NCI-H526 (cell line): Measurements from ENCODE around the gene JAKMIP1.
A peak's percentile ranks its signal among the peaks of the same experiment; 100 is the strongest.
"Not testable (repeated sequence)": the region's sequence is repeated elsewhere in the genome, so short reads cannot be mapped to it uniquely, and the experiment has no call there.

Source experiments
- DNase-seq, 2 experiments: peaks; one replicate each; lab custom pipeline; 2025; lab: John Stamatoyannopoulos, UW

The JAKMIP1 gene

DNA sequence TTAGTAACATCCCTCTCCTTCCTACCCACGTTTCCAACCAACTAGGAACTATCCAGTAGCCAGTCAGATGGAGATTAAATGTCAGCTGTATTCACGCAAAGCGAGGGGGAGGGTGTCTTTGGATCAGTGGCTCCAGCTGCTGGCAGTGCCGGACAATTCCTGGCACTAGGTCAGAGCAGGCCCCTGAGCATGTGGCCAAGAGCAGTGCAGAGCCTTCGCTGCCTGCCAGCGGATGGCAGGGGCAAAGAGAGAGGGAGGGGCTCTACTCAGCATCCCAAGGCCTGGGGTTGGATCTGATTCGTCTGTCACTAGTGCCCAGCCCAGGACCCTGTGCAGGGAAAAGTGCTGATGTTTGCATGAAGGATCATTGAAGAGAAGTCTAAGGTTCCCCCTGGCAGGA lies 28.7 kb upstream of the JAKMIP1 start:
- DNase-seq, result peak in 1 of 2 experiments; percentile 24

DNA sequence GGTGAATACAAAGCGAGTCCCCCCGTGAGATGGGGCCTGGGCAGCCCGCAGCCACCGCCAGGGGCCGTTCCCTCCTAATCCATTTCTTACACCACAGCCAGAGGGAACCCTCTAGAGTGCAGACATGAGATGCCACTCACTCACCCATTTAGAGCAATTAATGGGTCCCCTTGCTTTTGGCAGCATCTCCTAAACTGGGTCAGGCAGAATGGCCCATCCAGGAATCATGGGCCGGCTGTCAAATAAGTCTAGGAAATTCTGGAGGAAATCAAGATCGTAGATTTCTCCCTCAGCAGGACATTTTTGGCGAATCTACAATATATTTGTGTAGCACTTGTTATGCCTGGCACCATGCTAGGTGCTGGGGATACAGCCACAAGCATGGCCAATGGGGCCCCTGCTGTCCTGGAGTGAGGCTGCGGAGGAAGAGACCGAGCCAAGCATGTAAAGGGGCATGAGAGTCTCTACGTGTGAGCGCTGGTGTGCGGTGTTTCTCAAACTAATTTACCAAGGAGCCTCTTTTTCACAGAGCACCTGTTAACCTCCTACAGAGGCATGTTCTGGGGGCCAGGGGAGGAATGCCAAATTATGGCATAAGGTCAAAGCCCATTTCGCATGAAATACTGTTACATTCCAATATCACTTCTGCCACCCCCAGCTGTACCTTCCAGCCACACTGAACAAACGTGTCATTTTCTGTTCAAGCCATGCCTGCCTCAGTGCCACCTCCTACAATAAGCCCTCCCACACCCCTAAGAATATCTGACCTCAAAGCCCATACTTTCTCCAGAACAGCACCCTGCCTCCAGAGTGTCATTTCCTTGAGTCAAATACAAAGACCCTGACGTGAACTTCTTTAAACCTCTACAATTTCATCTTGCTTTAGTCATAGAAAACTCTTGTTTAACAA lies 28.1 kb upstream of the JAKMIP1 start:
- DNase-seq, result no peak

DNA sequence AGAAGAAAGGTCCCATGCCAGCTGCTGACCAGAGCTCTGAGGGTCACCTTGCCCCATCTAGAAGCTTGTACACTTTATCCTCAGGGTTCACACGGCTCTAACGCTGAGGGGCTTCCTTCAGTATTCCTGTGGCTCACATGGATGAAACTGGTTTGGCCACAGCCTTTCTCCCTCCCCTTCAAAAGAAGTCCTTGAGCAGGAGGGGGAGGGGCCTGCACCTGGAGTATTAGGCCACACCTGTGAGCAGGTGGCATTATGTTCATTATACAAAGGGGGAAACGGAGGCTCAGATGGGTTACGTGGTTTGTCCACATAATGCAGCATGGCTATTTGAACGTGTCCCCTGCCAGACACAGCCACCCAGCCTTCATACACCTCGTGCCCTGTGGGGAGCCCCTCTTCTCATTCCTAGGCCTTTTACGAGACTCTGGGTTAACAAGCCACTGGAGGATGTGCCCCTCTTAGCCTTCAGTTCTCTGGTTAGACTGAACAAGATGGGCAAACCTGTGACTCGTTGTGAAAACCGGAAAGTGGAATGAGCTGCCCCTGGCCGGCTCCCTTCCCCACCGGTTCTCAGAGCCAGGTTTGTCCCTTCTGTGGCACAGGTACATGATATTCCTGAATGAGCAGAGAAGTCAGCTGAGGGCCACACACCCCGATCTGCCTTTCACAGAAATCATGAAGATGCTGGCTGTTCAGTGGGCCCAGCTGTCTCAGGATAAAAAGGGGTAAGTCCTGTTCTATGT lies 27.2 kb upstream of the JAKMIP1 start:
- peak in 1 of 2 experiments; percentile 22 for DNase-seq

DNA sequence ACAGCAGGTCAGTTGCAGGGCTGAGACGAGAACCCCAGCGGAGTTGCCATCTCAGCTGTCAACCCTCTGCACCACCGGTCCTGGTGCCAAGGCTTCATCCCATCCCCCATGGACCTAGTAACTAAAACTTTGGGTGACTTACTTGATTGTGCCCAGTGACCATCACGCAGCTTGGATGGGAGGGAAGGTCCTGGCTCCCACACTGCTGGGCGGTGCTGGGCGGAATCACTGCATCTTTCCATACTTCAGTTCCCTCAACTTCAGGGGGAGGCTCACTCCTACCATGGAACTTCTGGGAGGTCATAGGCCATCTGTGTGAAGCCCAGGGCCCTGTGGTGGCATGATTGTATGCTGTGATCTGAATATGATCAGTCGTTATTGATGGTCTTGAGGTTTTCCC lies 26.2 kb upstream of the JAKMIP1 start:
- DNase-seq, result no peak

DNA sequence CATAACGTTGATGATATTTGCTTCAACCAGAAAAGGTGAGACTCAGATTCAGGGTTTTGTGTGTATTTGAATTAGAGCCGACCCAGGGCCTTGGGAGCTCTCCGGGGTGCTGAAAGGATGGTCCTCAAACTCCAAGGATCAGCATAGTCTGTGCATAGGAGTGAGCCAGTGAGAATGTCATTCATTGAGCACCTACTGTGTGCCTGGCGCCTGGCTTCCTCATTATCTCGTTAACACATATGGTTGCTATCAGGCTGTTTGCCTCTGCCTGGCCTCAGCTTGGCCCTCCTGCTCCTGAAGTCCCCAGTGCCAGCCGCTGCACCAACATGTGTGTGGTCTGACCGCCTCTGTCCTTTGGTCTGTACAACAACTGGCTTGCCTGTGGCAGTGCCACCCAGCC lies 25.1 kb upstream of the JAKMIP1 start:
- no peak for DNase-seq

DNA sequence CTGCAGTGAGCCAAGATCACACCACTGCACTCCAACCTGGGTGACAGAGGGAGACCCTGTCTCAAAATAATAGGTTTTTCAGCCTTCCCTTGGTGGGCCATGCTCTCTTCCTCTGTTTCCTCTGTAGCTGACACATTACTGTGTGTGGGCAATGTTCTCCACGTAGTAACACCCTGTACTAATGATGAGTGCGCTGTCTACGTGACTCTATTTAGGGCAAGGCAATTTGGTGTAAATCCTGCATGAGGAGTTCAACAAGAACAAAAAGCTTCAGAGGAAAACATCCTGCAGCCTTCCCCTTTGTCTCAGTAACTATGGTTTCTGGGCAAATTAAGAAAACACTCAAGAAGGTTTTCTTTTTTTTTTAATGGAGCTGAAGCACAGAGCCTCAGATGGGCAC lies 24.4 kb upstream of the JAKMIP1 start:
- no peak for DNase-seq

DNA sequence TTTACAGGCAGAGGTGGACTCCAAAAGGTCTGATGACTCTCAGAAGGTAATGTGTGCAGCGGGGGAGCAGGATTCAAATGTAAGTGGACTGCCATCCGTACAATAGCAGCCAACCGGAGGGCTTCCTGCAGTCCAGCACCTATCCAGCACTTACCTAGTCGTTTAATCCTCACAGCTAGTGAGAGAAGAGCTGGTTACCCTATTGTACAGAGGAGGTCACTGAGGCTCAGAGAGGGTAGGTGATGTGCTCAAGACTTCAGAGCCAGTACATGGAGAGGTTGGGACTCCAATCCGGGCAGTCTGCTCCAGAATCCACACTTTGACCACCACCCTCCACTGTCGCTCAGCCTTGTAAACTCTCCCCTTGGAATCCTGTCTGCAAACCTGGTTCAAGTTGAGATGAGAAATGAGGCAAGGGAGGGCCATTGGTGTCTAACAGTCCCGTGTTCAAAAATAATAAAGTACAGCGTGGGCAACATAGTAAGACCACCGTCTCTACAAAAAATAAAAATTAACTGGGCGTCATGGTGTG lies 22.5 kb upstream of the JAKMIP1 start:
- peak; percentile 44 to 77 for DNase-seq

DNA sequence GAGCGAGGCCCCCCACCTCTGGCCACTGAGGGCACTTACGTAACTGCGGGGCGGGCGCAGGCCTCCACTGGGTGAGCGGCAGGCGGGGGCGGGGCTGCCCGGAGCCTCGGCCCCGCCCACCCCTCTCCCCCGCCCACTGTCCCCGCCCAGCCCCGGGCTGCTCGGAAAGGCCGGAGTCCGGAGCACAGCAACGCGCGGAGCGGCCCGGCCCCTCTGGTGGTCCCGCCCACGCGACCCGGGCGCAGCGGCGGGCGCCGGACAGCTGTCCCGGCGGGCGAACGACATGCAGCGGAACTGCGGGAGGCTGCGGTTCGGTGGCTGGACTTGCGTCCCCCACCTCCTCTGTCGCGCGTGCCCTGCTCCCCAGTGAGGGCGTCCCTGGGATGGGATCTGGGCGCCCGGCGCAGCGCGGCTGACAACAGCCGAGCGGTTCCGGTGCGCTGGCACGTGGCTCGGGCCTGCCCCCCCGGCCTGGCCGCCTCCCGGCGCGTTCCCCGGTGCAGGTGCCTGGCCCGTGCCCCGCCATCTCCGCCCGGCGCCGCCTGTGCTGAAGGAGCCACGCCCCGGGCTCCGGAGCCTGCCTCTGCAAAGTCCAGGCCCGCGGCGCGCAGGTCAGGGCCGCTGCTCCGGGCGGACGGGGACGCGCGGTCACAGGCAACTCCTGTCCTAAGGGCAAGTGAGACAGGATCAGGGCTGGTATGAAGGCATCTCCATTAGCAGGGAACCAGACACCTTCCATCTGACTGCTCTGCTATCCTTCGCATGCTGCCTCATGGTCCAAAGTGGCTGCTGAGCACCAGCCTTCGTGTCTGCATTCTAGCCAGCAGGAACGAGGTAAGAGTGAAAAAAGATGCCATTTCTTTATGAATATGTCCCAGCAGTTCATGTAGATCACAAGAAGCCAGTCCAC lies 21.8 kb upstream of the JAKMIP1 start:
- DNase-seq, result peak; percentile 16 to 86

DNA sequence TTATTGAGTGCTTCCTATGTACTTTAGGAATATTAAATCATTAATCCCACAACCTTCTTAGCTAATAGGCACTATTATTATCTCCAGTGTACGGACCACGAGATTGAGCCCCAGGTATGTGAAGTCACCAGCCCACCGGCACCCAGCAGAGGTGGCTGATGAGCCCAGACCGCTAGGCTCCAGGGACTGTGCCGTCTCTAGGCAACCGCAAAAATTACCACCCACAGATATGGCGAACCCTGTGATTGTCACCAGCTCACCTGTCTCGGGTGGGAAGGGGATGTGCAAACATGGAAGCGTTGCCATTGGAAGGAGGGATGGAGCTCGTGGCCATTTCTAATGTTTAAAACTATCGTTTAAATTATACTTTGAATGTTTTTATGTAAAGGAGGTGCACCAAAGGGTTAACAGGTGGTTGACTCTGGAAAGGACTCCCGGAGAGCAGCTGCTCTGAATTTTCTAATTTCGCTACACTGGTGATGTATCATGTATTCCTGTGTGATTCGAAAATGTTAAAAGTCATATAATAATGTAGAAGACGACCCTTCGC lies 21.0 kb upstream of the JAKMIP1 start:
- peak; percentile 9 to 65 for DNase-seq

DNA sequence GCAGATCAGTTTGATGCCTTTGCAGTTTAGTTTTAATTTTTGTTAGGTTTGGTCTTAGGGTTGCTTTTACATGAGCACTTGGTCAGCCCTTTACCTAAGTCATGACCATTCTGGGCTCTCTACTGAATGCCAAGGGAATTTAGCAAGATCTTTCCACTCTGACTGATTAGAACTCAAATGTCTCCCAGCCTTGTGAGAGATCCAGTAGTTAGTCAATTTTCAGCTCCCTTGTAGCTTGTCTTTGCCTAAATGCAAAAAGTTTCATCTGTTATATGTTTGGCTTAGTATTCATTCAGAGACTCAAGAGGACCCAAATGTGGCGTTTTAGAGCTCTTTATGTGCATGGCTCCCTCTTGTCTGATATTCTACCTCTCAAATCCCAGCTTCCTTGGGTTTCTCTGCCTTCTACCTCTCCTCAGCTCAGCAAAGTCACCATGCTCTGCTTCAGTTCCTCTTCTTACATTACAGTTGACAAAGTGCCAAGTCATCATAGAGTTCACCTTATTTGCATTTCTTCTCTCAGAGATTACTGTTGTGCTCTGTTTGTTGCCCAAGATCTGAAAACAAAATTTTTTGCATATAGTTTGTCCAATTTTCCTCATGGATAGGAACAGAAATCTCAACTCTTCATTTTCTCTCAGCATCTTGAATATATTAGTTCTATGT lies 17.5 kb upstream of the JAKMIP1 start:
- DNase-seq, result peak; percentile 6 to 47

DNA sequence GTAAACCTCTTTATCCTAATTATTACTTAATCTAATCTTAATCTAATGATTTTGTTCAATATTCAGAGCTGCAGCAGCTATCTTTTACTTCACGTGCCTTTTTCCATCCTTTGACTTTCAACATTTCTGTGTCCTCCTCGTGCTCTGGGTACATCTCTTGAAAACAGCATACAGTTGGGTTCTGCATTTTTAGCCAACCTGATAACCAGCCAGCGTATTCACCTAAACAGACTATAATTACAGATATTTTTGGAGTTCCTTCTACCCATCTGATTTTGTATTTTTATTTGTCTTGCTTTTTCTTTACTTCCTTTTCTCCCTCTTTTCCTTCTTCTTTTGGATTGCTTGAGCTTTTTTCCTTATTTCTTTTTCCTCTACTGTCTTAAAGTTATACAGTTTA lies 16.2 kb upstream of the JAKMIP1 start:
- DNase-seq, result no peak

DNA sequence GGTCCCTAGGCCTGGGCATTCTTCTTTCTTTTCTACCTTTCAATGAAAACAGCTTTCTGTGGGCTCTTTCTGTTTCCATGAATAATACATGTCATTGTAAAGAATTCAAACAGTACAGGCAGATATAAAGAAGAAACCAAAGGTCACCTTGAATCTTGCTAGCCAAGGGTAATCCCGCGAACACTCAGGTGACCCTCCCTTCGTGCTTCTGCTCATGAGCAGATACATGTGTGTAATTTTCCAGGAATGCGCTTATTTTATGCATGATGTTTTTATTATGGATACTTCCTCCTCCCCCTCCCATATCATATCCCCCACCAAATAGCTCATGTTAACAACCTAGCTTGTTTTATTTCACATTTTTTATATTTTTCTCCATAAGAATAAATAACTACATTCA lies 9.6 kb upstream of the JAKMIP1 start:
- no peak for DNase-seq

DNA sequence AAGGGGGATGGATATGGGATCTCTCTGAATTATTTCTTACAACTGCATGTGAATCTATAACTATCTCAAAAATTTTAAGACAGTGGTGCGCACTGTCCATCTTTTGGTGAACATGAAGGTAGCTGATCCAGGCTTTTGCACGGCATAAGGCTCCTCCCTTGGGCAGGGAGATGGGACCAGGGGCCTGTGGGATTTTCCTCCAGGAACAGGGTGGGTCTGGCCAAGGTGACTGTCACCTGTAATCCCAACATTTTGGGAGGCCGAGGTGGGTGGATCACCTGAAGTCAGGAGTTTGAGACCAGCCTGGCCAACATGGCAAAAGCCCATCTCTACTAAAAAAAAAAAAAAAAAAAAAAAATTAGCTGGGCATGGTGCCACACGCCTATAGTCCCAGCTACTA lies 8.9 kb upstream of the JAKMIP1 start:
- DNase-seq, result not testable (repeated sequence)

DNA sequence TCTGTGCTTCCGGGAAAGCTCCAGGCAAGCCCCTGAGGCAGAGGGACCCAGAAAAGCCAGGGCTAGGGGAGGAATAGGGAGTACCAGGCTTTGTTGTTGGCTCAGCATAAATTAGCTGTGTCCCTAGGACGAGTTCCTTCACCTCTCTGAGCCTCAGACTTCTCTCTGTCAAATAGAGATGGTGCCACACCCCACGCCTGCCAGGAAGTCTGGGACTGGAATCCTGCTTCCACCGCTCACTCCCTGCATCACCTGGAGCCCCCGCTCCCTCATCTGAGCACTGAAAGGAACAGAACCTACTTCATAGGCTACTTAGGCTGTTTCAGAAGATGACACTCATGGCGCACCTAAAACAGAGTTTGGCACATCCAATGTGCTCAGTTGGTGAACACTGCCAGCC lies 8.1 kb upstream of the JAKMIP1 start:
- no peak for DNase-seq

DNA sequence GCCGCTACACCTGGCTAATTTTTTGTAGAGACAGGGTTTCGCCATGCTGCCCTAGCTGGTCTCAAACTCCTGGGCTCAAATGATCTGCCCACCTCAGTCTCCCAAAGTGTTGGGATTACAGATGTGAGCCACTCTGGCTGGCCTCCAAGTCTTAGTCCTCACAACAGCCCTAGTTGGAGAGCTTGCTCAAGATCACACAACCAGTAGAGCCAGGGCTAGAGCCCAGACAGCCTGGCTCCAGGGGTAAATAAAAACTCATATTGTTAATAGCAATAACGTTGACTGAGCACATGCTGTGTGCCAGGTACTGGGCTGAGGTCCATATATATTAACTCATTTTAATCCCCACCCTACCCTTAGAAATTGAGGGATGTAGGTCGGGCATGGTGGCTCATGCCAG lies 7.3 kb upstream of the JAKMIP1 start:
- no peak for DNase-seq

DNA sequence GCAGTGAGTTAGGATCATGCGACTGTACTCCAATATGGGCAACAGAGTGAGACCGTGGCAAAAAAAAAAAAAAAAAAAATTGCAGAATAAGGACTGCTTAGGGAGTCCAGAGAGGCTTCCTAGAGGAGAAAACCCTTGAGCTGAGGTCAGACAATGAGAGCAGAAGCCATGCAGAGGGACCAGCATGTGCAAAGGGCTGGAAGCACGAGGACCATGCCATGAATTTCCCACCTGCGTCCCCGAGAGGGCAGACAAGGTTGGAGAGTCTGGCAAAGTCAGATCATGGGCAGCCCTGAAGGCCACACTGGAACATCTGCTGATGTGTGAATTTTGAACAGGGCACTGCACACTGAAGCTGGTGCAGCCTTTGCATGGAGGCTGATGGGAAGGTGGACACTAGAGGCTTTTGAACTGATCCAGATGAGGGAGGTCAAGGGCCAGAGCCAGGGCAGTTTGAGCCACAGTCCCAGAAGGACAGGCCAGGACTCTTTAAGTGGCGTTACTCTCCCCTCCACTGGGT lies 6.5 kb upstream of the JAKMIP1 start:
- DNase-seq, result no peak

DNA sequence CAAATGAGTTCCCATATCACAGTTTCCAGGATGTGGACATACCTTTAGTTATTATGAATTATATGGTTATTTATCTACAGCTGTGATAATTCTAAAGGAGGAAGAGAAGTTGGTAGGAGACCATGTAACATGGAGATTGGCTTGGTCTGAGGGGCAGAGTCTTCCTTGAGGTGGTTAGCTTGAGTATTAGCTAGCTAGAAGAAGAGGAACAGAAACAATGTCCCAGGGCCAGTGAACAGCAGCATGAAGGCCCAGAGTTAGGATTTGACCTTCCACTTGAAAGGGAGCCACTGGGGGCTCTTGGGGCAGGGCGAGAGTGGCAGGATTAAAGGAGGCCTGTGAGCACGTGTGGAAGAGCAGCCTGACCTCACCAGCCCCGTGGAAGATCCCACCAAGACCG lies 5.6 kb upstream of the JAKMIP1 start:
- no peak for DNase-seq

DNA sequence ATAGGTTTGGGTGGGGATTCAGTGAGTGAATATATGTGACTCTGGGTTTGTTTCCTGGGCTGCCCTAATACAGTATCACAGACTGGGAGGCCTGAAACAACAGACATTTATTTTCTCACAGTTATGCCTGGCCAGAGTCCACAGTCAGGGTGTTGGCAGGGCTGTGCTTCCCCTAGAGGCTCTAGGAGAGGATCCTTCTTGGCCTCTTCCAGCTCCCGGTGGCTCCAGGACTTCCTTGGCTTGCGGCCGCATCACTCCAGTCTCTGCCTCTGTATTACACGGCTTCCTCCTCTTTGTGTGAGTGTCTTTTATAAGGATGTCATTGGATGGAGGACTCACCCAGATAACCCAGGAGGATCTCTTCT lies 5.2 kb upstream of the JAKMIP1 start:
- no peak for DNase-seq

DNA sequence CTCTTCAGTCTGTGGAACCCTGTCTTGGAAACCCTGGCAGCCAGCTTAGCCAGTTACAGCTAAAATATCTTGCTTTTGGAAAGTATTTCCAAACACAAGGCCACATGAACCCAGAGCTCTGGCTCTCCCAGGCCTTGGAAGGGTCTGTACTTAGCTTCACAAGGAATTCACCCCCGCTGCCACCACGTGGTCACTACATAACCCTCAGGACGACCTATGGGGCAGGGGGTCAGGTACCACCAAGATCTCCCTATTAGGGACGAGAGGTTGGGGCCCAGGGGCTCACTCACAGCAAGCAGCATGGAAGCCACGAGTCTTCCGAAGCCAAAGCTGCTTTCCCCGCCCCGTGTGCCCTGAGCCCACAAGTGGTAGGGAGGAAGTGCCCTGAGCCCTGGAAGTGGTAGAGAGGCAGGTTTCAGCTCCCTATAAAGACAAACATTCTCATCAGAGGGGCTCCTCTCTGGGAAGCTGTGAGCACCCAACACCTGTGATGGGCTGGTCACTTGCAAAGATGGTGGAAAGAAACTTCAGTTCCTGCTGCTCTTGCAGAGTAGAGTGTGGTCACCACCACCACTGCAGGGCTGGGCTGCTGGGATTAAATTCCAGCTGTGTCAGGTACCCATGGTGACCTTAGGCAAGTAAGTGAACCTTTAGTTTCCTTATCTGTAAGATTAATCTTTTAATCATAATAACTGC lies 4.7 kb upstream of the JAKMIP1 start:
- no peak for DNase-seq

DNA sequence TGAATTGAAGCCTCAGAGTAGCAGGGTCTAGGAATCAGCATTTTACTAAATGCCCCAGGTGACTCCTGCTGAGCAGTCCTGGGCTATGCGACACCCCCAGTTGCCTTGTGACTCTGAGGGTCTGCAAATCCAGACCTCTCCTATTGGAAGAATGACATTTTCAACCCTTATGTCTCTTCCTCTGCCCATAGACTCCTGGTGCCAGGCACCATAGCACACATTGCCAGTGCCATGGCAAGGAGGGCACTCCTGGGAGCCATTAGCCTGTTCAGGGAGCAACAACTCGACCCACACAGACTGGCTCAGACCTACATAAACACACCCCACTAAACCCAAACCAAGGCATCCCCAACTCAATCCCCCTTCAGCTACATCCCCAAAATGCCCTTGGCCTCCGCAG lies 3.7 kb upstream of the JAKMIP1 start:
- DNase-seq, result no peak
